GM10266 (cell line): ENCODE results near the gene BATF.

Source experiments
- DNase-seq: peaks from one replicate; pipeline ENCODE4 v3.0.0; 2012; ENCODE audit errors: extremely low spot score
- TF ChIP-seq, protein P1 (sequence below): IDR thresholded peaks from 2 replicates; pipeline ENCODE4 v1.5.1; 2012; ENCODE audit warnings: mild to moderate bottlenecking, low read depth; ENCODE audit not compliant: control insufficient read depth, insufficient read depth; ENCODE audit errors: missing control alignments

BATF gene

DNA sequence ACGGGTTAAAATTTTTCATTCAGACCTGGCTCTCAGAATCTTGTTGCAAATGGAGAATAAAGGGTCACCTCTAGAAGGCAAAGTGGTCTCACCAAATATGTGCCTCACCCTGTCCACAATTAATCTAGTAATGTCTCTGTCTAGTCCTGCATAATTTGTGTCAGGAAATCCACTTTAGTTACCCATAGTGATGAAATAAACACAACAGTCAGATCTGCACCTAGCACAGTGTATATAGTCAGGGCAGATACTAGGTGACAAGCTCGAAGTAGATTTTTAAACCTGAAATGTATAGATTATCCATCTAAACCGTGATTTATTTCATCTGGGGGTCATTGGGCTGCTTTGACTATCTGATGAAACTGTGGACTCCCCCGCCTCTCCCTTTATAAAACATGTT is 40.2 kb downstream of the BATF start:
- TF ChIP-seq, protein P1, sequence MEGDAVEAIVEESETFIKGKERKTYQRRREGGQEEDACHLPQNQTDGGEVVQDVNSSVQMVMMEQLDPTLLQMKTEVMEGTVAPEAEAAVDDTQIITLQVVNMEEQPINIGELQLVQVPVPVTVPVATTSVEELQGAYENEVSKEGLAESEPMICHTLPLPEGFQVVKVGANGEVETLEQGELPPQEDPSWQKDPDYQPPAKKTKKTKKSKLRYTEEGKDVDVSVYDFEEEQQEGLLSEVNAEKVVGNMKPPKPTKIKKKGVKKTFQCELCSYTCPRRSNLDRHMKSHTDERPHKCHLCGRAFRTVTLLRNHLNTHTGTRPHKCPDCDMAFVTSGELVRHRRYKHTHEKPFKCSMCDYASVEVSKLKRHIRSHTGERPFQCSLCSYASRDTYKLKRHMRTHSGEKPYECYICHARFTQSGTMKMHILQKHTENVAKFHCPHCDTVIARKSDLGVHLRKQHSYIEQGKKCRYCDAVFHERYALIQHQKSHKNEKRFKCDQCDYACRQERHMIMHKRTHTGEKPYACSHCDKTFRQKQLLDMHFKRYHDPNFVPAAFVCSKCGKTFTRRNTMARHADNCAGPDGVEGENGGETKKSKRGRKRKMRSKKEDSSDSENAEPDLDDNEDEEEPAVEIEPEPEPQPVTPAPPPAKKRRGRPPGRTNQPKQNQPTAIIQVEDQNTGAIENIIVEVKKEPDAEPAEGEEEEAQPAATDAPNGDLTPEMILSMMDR: no peak
- no peak for DNase-seq

DNA sequence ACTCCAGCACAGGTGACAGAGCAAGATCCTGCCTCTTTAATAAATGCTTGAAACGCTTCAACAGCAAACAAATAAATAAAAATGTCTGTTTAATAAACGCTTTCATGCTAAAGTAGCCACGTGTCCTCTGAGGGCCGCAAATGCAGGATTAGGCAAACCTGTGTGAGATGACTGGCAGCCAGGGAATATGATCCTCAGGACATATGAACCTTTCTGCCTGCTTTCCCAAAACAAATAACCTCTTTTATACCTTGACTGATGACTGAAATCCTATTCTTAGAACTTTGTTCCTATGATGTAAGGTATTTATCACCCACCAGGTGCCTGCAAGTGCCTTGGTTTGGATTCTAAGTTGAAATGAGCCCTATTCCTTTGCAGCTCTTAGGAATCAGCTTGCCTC is 41.7 kb downstream of the BATF start:
- DNase-seq: no peak
- TF ChIP-seq, protein P1: no peak

DNA sequence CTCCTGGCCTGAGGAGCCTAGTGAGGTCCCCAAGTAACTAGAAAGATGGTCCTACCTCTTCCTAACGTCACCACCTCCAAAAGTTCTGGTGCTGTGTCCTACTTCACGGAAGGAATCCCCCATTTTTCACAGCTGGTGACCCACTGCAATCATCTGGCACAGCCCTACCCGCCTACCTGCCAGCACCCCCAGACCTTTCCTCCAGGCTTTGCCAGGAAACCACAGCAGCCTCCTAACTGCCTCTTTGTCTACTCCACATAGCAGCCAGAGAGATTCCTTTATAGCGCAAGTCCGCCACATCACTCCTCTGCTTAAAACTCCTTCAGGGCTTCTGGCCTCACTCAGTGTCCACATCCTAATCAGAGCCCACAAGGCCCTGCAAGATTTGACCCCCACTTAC is 42.8 kb downstream of the BATF start:
- no peak for DNase-seq
- TF ChIP-seq, protein P1: no peak

DNA sequence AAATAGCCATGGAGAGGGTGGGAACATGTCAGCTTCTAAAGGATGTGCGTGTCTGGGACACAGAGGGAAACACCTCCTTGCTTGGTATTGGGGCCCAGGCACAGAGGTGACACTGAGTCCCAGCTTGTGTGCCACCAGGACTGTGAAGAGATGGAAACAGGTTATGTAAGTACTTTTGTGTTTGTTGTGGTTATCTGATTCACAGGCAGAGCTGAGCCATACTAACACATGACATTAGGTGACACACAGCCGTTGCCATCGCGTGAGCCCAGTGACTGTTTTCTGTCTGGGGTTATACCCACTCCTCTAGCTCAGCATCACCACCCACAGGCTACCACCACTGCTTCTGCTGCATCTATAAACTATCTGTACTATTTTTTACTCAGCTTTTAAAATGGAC is 44.1 kb downstream of the BATF start:
- no peak for DNase-seq
- TF ChIP-seq, protein P1: no peak

DNA sequence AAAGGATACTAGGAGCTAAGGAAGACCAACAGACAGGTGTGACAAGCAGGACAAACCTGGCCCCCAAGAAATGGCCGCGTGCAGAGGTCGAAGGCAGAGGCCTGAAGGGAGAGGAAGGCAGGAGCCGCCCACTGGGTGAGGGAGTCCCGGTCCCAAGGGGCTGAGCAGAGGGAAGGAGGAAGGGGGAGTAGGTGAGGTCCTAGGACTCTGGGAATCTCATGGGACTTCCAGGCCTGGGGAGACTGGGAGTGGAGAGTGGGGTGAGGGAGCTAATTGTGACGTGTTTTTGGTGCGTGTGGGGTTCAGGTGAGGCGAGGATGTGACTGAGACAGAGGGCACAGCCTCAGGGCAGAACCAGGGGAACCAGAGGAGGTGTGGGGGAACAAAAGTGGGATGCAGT is 44.5 kb downstream of the BATF start:
- TF ChIP-seq, protein P1: no peak
- no peak for DNase-seq

DNA sequence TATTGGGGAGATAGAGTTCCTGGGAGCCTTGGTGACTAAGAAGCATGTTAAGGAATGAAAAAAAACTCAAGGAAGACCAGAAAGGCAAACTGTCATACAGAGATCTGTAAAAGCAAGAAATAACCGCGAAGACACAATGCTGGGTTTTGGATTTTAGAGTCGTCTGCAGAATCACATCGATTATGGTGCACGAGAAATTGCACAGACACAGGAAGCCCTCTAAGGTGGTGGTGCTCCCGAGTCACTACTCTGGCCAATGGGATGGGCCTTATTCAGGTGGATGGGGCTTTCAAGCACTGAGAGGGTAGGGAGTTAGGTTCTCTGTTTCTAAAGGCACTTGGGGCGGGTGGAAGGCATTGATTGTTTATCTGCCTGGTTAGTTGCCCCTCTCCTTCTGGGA is 45.9 kb downstream of the BATF start:
- TF ChIP-seq, protein P1: no peak
- DNase-seq: no peak

DNA sequence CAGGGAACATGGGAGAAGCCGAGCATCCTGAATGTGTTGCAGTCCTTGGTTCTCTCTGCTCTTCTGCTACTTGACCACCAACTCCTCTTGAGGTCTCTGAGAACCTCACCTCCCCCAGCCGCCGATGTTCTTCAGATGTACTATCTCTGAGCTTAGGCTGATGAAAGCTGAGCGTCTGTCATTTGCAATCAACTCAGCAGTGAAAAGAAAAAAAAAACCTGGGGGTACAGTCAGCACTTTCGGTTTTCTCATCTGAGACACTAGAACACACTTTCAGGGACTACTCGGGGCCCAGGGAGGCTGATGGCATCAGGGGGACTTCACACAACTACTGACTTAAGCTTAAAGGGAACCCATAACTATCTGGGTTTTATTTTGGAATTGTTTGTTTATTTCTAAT is 46.5 kb downstream of the BATF start:
- TF ChIP-seq, protein P1: no peak

More for the DNA sequence above, 46.5 kb downstream of the BATF start:
- no peak for DNase-seq
